Heart left ventricle (tissue), 16 donors: ENCODE data around the gene CAD. TPM values are rescaled to one million over a fixed set of nuclear protein-coding genes. Genes with fewer than 3 reads are reported as not detected.
A peak's percentile ranks its signal among the peaks of the same experiment; 100 is the strongest.

Experiments used
- ATAC-seq, 4 donors: fragments of 200-7000 bp; cut with Tn5 transposase; one replicate each; pipeline ENCODE4 v1.9.1; 2020 to 2022; ENCODE audit warnings: moderate library complexity in 4 of 4, mild to moderate bottlenecking in 3 of 4, moderate number of reproducible peaks in 1 of 4
- DNase-seq, 5 donors: peaks; one replicate each; pipeline ENCODE4 v3.0.0-alpha.2; 2020
- H3K27ac ChIP-seq, 12 donors: fragments of 200-600 bp; sonication (generic) in 4 of 12; one replicate each; pipeline versions ENCODE4 v1.5.0 to v1.8.0; 2016 to 2022; ENCODE audit warnings: mild to moderate bottlenecking in 2 of 12
- H3K27me3 ChIP-seq, 9 donors: fragments of 200-600 bp; sonication (generic) in 2 of 9; one replicate each; pipeline versions ENCODE4 v1.5.1 to v1.8.0; 2016 to 2022; ENCODE audit warnings: mild to moderate bottlenecking in 3 of 9
- H3K36me3 ChIP-seq, 9 donors: fragments of 200-600 bp; sonication (generic) in 2 of 9; one replicate each; pipeline versions ENCODE4 v1.5.0 to v1.8.0; 2018 to 2022; ENCODE audit warnings: mild to moderate bottlenecking in 2 of 9
- H3K4me1 ChIP-seq, 12 donors: fragments of 200-600 bp; sonication (generic) in 4 of 12; one replicate each; pipeline versions ENCODE4 v1.5.0 to v1.8.0; 2016 to 2022; ENCODE audit warnings: mild to moderate bottlenecking in 3 of 12
- H3K4me3 ChIP-seq, 12 donors: fragments of 200-600 bp; sonication (generic) in 4 of 12; one replicate each; pipeline versions ENCODE4 v1.5.0 to v1.8.0; 2017 to 2022; ENCODE audit warnings: mild to moderate bottlenecking in 9 of 12, moderate library complexity in 4 of 12
- H3K9me3 ChIP-seq, 12 donors: fragments of 200-600 bp; sonication (generic) in 4 of 12; one replicate each; pipeline versions ENCODE4 v1.5.0 to v1.8.0; 2016 to 2022; ENCODE audit warnings: mild to moderate bottlenecking in 1 of 12
- POLR2A ChIP-seq, 2 donors: fragments of 450-650 bp; IDR thresholded peaks; one replicate each; pipeline ENCODE4 v1.6.1; 2017; ENCODE audit warnings: antibody characterized with exemption in 2 of 2, mild to moderate bottlenecking in 2 of 2, moderate library complexity in 2 of 2
- WGBS, 4 donors: extraction: QIAGEN DNeasy Blood & Tissue Kit in 2 of 4; methylation state at CpG; one replicate each; pipeline versions ENCODE4 v1.1.5 to v1.1.7; 2013 to 2018; 5-methylcytosine and 5-hydroxymethylcytosine counted together
- intact Hi-C, 10 donors: fragments of 100-400 bp; cut with DNase I; formaldehyde crosslinking; loops; one replicate each; pipeline versions ENCODE4 v1.11.1 to v1.14.2; 2022
- polyA plus RNA-seq, 2 donors: library from polyadenylated mRNA; stranded (reverse); fragments of 200-250 nt; gene quantifications; one replicate each; pipeline ENCODE4 v1.2.3, GENCODE V29; 2013
- total RNA-seq, 9 donors: library from RNA; depleted of rRNA in 2 of 9; stranded (reverse); fragments of >200 nt in 2 of 9; fragmentation: NEBNext Ultra II Directional in 3 of 9; extraction: Animal tissue kit (Norgen Biotek cat#: 25700) in 3 of 9; gene quantifications; one replicate each; pipeline versions ENCODE4 v1.1.0 to v1.2.4, GENCODE V29; 2016 to 2023
- TF ChIP-seq, protein P1 (sequence below), 12 donors: fragments of 200-600 bp; sonication (generic) in 4 of 12; IDR thresholded peaks; one replicate each; pipeline versions ENCODE4 v1.5.0 to v1.8.0; 2018 to 2022; ENCODE audit warnings: antibody characterized with exemption in 12 of 12, mild to moderate bottlenecking in 5 of 12
- donor health status: ischemic (EF 13 %, LVEDD 7.1; RV severe dilation, severe dysfunction).
- donor health status: healthy with polysubstance abuse.
- donor health status: DM: no; HTN: yes; CAD: no.
- donor health status: DM: no; HTN: no; CAD: no.
- donor health status: ischemic (EF 25% LVEDD 6.9; RV normal size, moderate dysfunction).
- donor health status: ischemic (EF 25% LVEDD 5.7; RV mildly dilated, moderate dysfunction).
- donor health status: healthy.
- donor health status: DM: yes; HTN: yes; CAD: no.
- donor health status: ischemic (EF 35%, LVEDD 5.7; RV mildly dilated, moderate dysfunction).
- donor health status: nonischemic (EF 11% LVEDD 7.7; RV severe dilation, severe dysfunction).
- donor health status: DM: yes; HTN: yes; CAD: no.
- donor health status: PGD.
- donor health status: ischemic (EF 29% LVEDD 5.4; RV normal size, mild dysfunction).
- donor health status: nonischemic (EF 23%, LVEDD 6.1; RV moderate dilation, normal function).

The CAD gene
- total and polyA plus RNA-seq, 11 donors, result 3.2 to 14.2 (median 6.7) TPM

DNA sequence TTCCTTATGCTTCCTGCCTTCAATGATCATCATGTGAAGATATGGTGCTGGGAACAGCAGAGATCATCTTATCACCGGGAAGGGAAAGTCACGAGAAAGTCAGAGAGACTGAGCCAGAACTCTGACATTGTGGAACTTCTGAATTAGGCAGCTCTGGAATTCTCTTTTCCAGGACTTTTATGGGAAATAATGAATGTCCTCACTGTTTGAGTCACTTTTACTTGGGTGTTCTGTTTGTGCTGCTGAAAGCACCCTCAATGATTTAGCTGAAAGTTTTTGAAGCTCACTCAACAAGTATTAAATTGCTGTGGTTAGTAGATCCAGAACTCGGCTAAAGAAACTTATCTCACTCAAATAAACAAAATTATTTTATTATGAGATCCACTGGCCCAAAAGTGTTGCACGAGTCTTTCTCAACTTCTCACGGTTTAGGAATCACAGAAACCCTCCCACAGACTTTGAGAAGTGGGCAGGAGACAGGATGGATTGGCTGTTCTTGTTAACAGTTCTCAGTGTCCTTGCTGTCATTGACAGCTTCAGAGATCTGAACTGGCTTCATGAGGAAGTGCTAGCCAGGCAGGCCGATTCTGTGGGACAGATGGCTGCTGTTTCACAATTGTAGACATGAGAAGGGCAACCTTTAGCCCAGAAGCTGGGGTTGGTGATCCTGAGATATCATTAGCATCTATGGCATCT, 31.7 kb upstream of the CAD start:
- peak; percentile 44 to 83 (median 72) for ATAC-seq
- DNase-seq, result no peak

DNA sequence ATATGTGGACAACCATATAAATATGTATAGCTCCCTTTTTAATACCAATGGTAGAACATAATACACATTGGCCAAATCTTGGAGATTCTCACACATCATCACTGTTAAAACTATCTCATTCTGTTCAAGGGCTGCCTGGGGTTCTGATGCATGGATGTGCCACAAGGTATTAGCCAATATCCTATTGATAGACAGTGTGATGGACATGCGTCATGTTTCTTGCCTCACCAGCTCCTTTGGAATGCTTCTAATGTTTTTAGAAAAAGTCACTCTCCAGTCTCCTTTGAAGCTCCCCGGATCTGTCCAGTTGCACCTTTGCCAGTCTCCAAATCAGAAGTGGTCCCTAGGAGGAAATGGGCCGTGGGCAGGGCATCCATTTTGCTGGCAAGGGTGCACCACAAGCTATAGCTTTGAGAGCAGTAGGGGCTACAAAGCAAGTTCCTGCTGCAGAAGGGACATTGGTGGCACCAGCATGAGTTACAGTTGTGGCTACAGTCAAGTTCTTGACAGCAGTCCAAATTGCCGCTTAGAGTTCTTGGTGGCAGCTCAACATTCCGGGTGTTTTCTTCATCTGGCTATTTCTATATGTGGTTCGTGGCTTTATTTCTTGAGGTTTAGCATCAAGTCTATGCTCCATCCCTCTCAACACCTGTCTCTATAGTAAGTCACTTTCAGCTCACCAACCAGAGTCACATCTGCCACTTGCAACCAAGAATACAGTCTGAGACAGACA, 30.4 kb upstream of the CAD start:
- no peak for DNase-seq
- H3K4me1 ChIP-seq, result peaks cover 0 to 18% (median 9%) of the 10 kb centered on the region in 12 donors
- WGBS, 4 donors, result 68 to 76% (median 73%) methylated on average over 6 of the region's 6 CpGs
- no peak for ATAC-seq
- no peaks in the 10 kb centered on the region for H3K9me3 ChIP-seq
- no peaks in the 10 kb centered on the region for H3K27me3 ChIP-seq
- intact Hi-C loops, result no loop called here
- TF ChIP-seq, protein P1, sequence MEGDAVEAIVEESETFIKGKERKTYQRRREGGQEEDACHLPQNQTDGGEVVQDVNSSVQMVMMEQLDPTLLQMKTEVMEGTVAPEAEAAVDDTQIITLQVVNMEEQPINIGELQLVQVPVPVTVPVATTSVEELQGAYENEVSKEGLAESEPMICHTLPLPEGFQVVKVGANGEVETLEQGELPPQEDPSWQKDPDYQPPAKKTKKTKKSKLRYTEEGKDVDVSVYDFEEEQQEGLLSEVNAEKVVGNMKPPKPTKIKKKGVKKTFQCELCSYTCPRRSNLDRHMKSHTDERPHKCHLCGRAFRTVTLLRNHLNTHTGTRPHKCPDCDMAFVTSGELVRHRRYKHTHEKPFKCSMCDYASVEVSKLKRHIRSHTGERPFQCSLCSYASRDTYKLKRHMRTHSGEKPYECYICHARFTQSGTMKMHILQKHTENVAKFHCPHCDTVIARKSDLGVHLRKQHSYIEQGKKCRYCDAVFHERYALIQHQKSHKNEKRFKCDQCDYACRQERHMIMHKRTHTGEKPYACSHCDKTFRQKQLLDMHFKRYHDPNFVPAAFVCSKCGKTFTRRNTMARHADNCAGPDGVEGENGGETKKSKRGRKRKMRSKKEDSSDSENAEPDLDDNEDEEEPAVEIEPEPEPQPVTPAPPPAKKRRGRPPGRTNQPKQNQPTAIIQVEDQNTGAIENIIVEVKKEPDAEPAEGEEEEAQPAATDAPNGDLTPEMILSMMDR (IDR thresholded peaks at IDR 0.05), result no peak
- TF ChIP-seq POLR2A (IDR thresholded peaks at IDR 0.05), result no peak
- no peak overlapping the region for H3K4me3 ChIP-seq
- H3K27ac ChIP-seq, result no peak overlapping the region
- H3K36me3 ChIP-seq, result no peaks in the 10 kb centered on the region

More for the DNA sequence above, 31.7 kb upstream of the CAD start:
- WGBS, 4 donors, result 9 to 26% (median 14%) methylated on average over 6 of the region's 6 CpGs
- Histone ChIP-seq H3K4me3 (no peak overlapping the region), H3K36me3 (no peaks in the 10 kb centered on the region), H3K27me3 (no peaks in the 10 kb centered on the region), H3K4me1 (peaks cover 0 to 18% (median 9%) of the 10 kb centered on the region in 12 donors), H3K27ac (peak overlapping the region in 8 of 12 donors; percentile 1 to 65 (median 51)), H3K9me3 (no peaks in the 10 kb centered on the region)
- no peak for TF ChIP-seq POLR2A (IDR thresholded peaks at IDR 0.05)
- TF ChIP-seq, protein P1 (IDR thresholded peaks at IDR 0.05), result no peak
- intact Hi-C loops, result no loop called here

DNA sequence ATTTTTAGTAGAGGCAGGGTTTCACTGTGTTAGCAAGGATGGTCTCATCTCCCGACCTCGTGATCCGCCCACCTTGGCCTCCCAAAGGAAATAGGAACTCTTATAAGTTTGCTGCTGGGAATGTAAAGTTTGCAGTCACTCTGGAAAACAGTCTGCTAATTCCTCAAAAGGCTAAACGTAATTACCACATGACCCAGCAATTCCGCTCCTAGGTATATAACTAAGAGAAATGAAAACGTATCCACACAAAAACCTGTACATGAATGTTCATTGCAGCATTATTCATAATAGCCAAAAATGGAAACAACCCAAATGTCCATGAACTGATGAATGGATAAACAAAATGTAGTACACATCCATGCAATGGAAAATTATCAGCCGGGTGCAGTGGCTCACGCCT, 27.2 kb upstream of the CAD start:
- Histone ChIP-seq H3K9me3 (no peaks in the 10 kb centered on the region), H3K27me3 (no peaks in the 10 kb centered on the region), H3K4me3 (no peak overlapping the region), H3K27ac (no peak overlapping the region), H3K36me3 (no peaks in the 10 kb centered on the region), H3K4me1 (peaks cover 0 to 10% (median 7%) of the 10 kb centered on the region in 12 donors)
- intact Hi-C loops, result loop anchor here in 9 of 10 donors (2.0 to 10.0 kb wide), 5 partner anchors 91 to 228 kb away; no protein-coding TSS in a partner anchor
- DNase-seq, result no peak
- 83 to 91% (median 88%) methylated on average over 8 of the region's 8 CpGs for WGBS, 4 donors
- no peak for ATAC-seq
- TF ChIP-seq, protein P1 (IDR thresholded peaks at IDR 0.05), result no peak
- TF ChIP-seq POLR2A (IDR thresholded peaks at IDR 0.05), result no peak
